ENCODE measurements around the gene SENP1.

Gene SENP1

DNA sequence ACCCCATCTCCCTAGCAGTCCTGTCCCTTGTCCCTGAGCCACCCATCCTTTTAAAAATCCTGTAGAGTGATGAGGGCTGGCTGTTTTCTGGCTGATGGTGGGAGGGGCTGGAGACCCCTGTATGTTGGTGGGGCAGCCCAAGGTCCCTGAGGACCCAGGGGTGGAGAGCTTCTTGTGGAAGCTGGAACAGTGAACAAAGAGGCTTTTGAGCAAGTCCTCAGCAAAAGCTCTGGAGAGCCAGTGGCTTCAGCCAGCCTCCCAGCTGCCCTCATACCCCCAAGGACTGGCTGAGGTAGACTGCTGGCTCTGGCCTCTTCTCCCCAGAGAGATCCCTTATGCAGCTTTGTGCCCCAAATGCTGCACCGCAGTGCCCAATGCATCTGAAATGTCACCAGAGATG lies 72.4 kb downstream of the SENP1 start:
- no peak for DNase-seq

DNA sequence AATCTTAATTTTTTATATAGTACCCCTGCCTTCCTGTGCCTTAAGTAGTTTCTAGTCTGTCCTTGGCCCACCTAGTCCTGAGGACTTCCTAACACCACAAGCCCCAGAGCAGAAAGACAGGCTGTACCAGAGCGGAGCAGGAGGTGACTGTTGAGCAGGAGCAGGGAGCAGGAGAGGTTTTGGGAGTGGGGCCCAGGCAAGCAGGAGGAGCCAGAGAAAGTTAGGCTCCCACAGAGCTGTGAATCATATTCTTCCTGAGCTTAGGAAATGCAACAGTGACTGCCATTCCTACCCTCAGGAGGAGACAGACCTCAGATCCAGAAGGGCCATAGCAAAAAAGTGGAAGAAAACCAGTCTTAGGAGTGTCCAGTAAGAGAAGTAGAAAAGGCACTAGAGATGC lies 73.3 kb downstream of the SENP1 start:
- no peak for DNase-seq

- no peak for DNase-seq
Measured at GRCh38 chr12:48031135-48031960, 74.5 kb downstream of the SENP1 start.

DNA sequence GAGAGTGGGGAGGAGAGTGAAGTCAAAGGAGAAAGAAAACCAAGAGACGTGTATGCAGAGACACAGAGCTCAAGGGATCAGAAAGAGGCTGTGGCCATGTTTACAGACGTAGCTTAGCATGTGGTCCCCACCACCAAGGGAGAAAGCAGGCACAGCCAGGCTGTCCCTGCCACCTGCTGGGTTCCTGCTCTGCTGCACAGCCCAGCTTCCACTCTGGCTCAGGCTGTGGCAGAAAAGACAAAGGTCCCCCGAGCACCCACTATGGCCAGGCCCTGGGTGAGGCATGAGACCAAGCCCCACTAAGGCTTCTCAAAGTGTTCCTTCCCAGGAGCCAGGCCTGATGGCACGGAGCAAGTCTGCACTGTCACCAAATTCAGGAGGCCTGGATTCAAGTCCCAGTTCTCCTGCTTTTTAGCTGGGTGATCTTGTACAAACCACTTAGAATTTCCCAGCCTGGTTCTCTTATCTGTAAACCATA lies 75.7 kb downstream of the SENP1 start:
- no peak for DNase-seq

DNA sequence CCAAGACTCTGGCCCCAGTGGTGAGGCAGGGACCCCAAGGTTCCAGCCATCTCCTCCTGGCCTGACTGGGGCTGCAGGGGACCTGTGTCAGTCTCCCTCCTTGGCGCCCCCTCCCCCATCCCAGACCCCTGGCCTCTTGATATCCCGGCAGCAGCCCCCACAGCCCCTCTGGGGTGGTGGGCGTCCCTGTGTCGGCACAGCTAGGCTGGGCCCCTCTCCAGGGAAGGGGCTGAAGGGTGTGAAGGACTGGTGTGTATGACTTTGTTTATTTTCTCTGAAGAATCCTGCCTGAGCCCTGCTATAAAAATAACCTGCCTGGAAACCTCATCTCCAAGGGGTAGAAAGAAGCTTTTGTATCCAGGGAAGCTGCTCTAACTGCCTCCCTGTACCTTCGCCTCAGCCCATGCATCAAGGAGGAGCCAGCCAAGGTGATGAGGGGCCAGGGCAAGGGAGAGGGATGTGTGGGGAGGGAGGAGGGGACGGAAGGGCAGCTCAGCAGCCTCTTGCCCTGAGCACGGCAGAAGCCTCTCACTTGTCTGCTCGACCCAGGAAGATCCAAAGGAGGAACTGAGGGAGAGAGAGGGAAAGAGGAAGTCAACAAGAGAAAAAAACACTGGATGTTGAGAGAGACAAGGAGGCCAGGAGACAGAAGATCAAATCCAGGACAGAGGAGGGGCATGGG lies 76.2 kb downstream of the SENP1 start:
- DNase-seq: no peak

DNA sequence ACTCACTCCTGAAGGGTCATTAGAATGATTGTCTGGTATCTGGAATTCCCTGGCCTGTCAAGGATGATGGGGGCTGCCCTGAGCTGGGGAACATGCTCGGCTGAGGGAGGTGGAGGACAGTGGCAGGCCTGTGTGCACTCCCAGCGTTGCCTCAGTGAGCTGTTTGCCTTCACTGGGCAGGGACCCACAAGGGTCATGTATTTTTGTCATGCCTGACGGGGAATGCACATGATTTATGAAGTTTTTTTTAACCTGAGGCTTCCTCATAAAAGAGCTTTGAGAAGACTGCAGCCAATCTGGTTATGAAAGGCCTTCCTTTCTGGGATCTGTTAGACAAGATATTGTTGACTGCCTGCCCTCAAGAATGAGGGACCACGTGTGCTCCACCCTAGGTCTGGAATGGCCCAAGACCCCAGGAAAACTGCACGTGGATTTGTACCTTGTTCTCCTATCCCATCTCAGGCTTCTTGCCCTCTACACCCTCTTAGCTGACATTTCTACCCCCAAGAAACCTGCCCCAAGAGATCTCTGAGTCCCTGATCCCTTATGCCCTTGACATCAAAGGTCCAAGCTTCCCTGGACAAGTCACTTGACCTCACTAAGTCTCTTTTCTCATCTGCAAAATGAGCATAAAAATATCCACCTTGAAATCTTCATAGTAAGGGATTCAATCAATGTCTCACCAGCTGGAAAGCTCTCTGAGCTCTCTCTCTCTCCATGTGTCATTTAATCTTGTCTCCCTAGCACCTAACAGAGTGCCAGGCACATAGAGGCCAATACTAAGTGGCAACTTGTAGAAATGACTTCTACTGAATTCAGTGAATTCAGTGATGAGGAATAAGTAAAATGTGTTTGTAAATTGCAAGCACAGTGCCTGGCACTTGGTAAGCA lies 77.1 kb downstream of the SENP1 start:
- no peak for DNase-seq

- no peak for DNase-seq
Measured at GRCh38 chr12:48027183-48028002, 78.5 kb downstream of the SENP1 start.

DNA sequence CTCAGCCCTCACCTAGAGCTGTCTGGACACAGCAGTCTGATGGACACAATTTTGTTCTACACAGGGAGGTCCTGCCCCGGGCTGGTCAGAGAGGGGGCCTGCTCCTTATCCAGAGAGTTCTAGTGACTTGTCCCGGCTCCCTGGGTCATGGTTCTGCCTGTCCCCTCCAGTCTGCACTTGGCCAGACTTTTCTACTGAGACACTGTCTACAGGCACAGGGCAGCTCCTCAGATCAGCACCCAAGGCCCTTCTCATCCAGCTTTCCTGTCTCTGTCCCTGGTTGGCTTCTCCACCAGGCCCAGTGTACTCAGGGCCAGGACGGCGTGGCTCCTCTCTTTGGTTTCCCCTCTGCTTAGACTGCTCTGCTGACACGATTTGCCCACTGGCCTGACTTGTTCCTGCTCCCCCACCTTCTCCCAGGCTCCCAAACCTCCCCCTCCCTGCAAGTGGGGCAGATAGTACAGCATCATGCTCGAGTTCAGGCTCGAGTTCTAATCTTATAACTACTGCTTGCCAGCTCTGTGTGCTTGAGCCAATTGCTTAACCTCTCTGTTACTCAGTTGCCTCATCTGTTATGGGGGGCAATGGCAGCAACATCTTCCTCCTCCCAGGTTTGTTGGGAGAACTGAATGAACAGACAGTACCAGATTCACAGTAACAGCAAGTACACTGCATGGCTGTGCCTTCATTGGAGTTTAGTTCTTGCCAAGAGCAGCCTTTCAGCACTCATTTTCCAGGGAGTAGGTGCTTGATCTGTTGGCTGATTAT lies 79.6 kb downstream of the SENP1 start:
- DNase-seq: no peak

- no peak for DNase-seq
Measured at GRCh38 chr12:48025281-48025680, 80.6 kb downstream of the SENP1 start.

DNA sequence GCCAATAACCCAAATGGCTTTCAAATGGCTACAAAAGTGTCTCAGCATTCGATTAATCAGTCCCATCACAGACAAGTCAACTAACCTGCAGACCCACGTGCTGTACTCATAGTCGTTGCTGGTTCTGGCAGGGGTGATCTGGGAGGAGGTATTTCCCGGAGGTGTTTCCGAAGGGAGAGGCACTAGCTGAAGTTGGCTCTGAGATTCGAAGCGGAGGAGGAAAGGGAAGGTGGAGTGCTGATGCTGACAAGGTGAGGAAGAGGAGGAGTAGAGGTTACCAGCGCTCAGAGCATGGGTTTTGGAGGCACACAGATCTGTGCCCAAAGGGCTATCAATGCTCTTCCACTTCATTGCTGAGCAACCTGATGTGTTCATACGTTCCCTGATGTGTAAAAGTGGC lies 81.1 kb downstream of the SENP1 start:
- DNase-seq: no peak

GRCh38 chr12:48023386-48023785 lies 82.5 kb downstream of the SENP1 start:
- DNase-seq: no peak

GRCh38 chr12:48022676-48023385 lies 83.0 kb downstream of the SENP1 start:
- DNase-seq: no peak

DNA sequence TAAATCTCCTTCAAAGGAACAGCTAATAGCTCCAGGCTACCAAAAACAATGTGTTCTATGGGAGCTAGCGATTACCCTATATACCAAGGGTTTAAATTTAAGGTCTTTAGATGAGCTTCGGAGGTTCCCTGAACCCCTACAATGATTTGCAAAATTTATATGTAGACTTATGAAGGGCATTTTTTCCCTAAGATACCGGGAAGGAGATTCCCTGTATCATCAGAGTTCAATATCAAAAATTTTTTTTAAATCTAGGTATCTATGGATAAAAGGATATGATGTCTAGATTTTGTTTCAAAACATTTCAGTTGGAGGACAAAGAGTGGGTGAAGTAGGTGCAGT lies 83.7 kb downstream of the SENP1 start:
- DNase-seq: no peak

GRCh38 chr12:48021485-48022179 lies 84.2 kb downstream of the SENP1 start:
- no peak for DNase-seq

DNA sequence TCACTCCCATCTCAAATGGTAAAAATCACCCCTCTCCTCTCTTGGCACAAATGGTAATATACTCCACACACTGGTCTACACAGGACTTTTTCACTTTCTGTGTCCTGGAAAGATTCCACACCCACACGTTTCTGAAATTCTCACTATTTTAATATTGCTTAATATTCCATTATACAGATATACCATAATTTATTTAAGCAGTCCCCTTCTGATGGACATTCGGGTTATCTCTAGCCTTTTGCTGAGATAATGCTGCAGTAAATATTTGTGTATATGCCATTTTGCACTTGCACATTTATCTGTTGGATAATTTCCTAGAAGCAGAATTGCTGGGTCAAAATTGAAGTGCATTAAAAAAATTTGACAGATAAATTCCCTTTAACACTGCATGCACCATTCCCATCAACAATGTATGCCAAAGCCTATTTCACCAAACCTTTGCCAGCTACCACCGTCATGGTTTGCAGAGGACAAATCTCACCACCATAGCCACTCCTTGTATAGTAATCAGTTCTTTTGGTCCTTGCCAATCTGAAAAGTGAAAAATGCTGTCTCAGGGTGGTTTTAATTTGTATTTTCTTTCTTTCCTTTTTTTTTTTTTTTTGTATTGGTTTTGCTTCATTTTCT lies 86.1 kb downstream of the SENP1 start:
- no peak for DNase-seq

DNA sequence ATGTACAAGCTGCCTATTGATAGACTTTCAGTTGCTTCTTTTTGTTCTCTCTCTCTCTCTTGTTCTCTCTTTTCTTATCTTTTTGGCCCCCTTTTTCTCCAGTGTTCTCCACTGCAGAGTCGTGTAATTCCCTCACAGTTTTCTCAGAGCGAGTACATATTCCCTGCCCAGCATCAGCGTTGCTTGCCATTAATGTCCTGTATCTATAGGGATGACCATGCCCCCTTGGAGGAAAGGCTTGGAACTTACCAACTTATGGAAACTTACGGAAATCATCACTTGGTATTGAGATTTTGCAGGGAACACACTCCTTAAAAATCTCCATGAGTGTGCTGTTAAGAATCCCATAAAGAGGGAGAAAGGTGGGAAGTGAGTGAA lies 87.3 kb downstream of the SENP1 start:
- DNase-seq: no peak

DNA sequence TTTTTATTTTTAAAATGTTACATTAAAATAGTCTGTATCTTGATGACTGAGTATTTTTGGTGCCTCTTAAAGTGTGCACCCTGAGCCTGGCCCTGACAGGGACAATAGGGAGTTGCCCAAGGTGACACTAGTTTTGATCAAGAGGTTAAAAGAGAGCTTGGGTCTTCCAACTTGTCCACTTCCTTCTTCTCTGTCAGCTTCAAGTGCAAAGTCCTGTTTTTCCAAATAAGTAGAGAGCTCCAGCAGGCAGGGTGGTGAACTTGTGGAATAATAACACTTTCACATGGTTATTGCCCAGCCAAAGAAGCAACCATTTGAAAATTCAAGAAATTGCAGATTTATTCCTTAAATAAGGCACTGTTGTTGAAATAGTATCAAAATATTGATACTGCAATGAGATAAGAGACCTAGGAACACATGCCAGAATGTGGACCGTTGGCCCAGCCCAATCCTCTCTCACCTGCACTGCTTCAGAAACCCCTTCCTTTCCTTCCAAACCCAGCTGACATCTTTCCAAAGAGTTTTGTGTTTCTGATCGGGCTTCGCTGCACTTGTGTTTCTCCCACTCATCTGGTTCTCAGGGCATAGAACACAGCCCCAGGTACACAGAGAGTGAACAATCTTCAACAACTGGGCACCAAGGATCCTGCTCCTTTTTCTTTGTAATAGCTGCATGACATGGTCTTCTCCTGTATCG lies 87.8 kb downstream of the SENP1 start:
- DNase-seq: no peak

DNA sequence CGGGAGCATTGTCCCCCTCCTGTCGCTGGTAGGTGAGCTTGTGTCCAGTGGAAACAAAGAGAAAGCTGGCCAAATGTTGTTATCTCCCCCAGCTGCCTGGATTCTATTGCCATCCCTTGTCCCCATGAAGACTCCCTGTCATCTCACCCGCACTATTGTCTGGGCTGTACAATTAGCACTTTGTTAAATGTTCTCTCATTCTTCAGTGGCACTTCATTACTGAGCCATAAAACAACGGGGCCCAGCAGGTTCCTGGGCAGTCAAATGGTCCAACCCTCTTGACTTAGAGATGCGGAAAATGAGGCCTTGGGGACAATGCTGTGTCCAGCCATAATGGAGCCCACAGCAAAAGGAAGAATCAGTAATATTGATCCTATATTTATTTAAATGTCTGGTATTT lies 88.4 kb downstream of the SENP1 start:
- DNase-seq: no peak

DNA sequence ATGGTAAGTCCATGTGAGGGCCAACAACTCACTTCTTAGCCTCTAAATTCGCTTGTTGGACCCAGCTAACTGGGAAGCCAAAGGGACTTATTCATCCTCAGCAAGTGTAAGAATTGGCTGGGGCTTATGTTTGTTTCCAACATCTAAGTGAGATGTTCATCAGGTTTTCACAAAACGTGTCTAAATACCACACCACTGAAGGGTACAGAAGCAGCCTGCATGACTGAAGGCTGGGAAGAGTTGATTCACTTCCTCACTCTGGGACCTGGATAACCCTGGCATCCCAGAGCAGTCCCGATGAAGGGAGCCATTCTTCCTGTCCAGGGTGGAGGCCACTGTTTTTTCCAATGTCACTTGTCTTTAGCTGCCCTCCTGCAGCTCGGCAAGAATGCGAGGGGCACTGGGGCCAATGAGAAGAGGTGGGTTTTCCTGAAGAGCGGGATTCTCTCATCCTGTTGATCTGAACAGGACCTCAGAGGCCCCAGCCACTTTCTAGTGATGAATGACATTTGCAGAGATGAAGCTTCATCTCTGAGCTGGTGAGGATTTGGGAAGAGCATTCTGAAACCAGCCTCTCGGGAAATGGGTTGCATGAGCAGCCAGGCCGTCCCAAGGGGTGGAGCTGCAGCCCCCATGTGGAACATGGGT lies 89.4 kb downstream of the SENP1 start:
- DNase-seq: no peak
